Duodenal mucosa (tissue), 2 donors: Measurements from ENCODE around the gene SLC2A4RG.

Experiments used
- H3K27ac ChIP-seq: one replicate; pipeline ENCODE4 v1.7.0; 2013; ENCODE audit warnings: low read depth, low read length
- H3K27me3 ChIP-seq, 2 donors: one replicate each; pipeline ENCODE4 v1.7.0; 2013; ENCODE audit warnings: low read length in 2 of 2, control low read depth in 1 of 2; ENCODE audit not compliant: insufficient read depth in 2 of 2, control insufficient read depth in 1 of 2
- H3K36me3 ChIP-seq, 2 donors: one replicate each; pipeline ENCODE4 v1.7.0; 2013; ENCODE audit warnings: low read length in 2 of 2, control low read depth in 1 of 2; ENCODE audit not compliant: insufficient read depth in 2 of 2, control insufficient read depth in 1 of 2
- H3K4me1 ChIP-seq, 2 donors: one replicate each; pipeline ENCODE4 v1.7.0; 2013; ENCODE audit warnings: low read length in 2 of 2, control low read depth in 1 of 2; ENCODE audit not compliant: insufficient read depth in 2 of 2, control insufficient read depth in 1 of 2
- H3K4me3 ChIP-seq, 2 donors: one replicate each; pipeline ENCODE4 v1.7.0; 2013; ENCODE audit warnings: low read length in 2 of 2, low read depth in 1 of 2
- H3K9ac ChIP-seq, 2 donors: one replicate each; pipeline ENCODE4 v1.7.0; 2013; ENCODE audit warnings: low read length in 2 of 2, low read depth in 1 of 2
- H3K9me3 ChIP-seq, 2 donors: one replicate each; pipeline ENCODE4 v1.7.0; 2013; ENCODE audit warnings: low read length in 2 of 2, control low read depth in 1 of 2; ENCODE audit not compliant: control insufficient read depth in 1 of 2

Gene SLC2A4RG

GRCh38 chr20:63739130-63740069, at the start of gene SLC2A4RG:
TSS of gene SLC2A4RG (plus strand) at chr20:63739776. CDS start at chr20:63739913, 137 bp downstream.
- no peaks in the 10 kb centered on the region for H3K9me3 ChIP-seq
- peaks cover 0 to 20% of the 10 kb centered on the region in 2 donors for H3K36me3 ChIP-seq
- no peaks in the 10 kb centered on the region for H3K27me3 ChIP-seq
- H3K4me3 ChIP-seq: peak within 1 kb of the TSS; percentile 62 to 65
- peak within 1 kb of the TSS; percentile 65 to 70 for H3K9ac ChIP-seq
- H3K4me1 ChIP-seq: peaks cover 24 to 45% of the 10 kb centered on the region in 2 donors
- peak within 1 kb of the TSS; percentile 75 for H3K27ac ChIP-seq

- H3K27ac ChIP-seq: no peak overlapping the region
- H3K27me3 ChIP-seq: no peaks in the 10 kb centered on the region
- no peak overlapping the region for H3K4me3 ChIP-seq
- H3K4me1 ChIP-seq: peaks cover 21 to 37% of the 10 kb centered on the region in 2 donors
- no peaks in the 10 kb centered on the region for H3K9me3 ChIP-seq
- no peak overlapping the region for H3K9ac ChIP-seq
- peaks cover 0 to 4% of the 10 kb centered on the region in 2 donors for H3K36me3 ChIP-seq
These were observed 49.3 kb upstream of the SLC2A4RG start for GRCh38 chr20:63690003-63690897.

- Histone ChIP-seq H3K27ac (no peak overlapping the region), H3K36me3 (peaks cover 0 to 4% of the 10 kb centered on the region in 2 donors), H3K9me3 (no peaks in the 10 kb centered on the region)
These were observed 48.5 kb upstream of the SLC2A4RG start for GRCh38 chr20:63690898-63691710.

GRCh38 chr20:63691711-63692435, 47.7 kb upstream of the SLC2A4RG start:
- peaks cover 20 to 36% of the 10 kb centered on the region in 2 donors for H3K4me1 ChIP-seq
- H3K27me3 ChIP-seq: no peaks in the 10 kb centered on the region
- H3K36me3 ChIP-seq: peaks cover 0 to 4% of the 10 kb centered on the region in 2 donors
- no peak overlapping the region for H3K9ac ChIP-seq
- no peak overlapping the region for H3K4me3 ChIP-seq
- H3K27ac ChIP-seq: no peak overlapping the region
- no peaks in the 10 kb centered on the region for H3K9me3 ChIP-seq

More at GRCh38 chr20:63690898-63691710, 48.5 kb upstream of the SLC2A4RG start:
- H3K27me3 ChIP-seq: no peaks in the 10 kb centered on the region
- peaks cover 20 to 37% of the 10 kb centered on the region in 2 donors for H3K4me1 ChIP-seq
- no peak overlapping the region for H3K9ac ChIP-seq
- H3K4me3 ChIP-seq: no peak overlapping the region

GRCh38 chr20:63692436-63693082, 47.0 kb upstream of the SLC2A4RG start:
- no peak overlapping the region for H3K4me3 ChIP-seq
- H3K9ac ChIP-seq: no peak overlapping the region
- H3K4me1 ChIP-seq: peaks cover 23 to 36% of the 10 kb centered on the region in 2 donors
- H3K9me3 ChIP-seq: no peaks in the 10 kb centered on the region
- H3K36me3 ChIP-seq: peaks cover 0 to 4% of the 10 kb centered on the region in 2 donors
- no peaks in the 10 kb centered on the region for H3K27me3 ChIP-seq
- no peak overlapping the region for H3K27ac ChIP-seq

GRCh38 chr20:63693083-63693732, 46.4 kb upstream of the SLC2A4RG start:
- Histone ChIP-seq H3K9ac (no peak overlapping the region), H3K27ac (no peak overlapping the region), H3K4me3 (no peak overlapping the region), H3K4me1 (peaks cover 23 to 34% of the 10 kb centered on the region in 2 donors), H3K27me3 (no peaks in the 10 kb centered on the region), H3K9me3 (no peaks in the 10 kb centered on the region), H3K36me3 (peaks cover 0 to 4% of the 10 kb centered on the region in 2 donors)

- Histone ChIP-seq H3K27me3 (no peaks in the 10 kb centered on the region), H3K9me3 (no peaks in the 10 kb centered on the region), H3K9ac (no peak overlapping the region), H3K36me3 (peaks cover 0 to 4% of the 10 kb centered on the region in 2 donors), H3K4me1 (peaks cover 23 to 38% of the 10 kb centered on the region in 2 donors), H3K27ac (no peak overlapping the region), H3K4me3 (no peak overlapping the region)
These were observed 45.6 kb upstream of the SLC2A4RG start for GRCh38 chr20:63693733-63694583.
